GM19463 (cell line): Measurements from ENCODE around the gene PACS2.

Experiments
- ATAC-seq: cut with Tn5 transposase; IDR thresholded peaks from one replicate; pipeline ENCODE4 v1.9.1; 2021; ENCODE audit warnings: mild to moderate bottlenecking, moderate library complexity; ENCODE audit not compliant: unreplicated experiment

Gene PACS2

DNA sequence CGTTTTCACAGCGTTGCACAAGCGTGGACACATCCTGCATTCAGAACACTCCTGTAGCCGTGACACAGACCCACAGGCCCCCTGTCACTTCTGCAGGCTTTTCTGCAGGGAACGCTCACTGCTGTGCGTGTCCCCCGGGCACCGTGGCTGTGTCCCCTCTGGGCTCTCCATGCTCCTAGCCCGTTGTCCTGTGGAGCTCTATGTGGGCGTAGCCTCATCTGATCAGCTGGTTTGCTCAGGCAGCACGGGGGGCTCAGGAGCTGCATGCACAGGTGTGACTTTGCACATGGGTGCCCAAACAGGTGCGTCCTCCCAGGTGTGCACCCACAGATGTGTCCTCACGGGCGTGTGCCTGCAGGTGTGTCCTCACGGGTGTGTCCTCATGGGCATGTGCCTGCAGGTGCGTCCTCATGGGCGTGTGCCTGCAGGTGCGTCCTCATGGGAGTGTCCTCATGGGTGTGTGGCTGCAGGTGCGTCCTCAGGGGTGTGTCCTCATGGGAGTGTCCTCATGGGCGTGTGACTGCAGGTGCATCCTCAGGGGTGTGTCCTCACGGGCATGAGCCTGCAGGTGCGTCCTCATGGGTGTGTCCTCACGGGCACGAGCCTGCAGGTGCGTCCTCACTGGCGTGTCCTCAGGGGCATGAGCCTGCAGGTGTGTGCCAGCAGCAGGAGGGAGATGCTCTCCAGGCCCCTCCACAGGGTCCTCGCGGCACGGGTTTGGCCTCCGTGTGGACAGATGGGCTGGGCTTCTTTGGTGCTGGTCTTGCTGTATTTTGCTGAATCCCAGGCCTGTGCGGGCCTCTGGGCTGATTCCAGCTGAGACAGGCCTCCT lies 122.6 kb downstream of the PACS2 start:
- no peak for ATAC-seq

DNA sequence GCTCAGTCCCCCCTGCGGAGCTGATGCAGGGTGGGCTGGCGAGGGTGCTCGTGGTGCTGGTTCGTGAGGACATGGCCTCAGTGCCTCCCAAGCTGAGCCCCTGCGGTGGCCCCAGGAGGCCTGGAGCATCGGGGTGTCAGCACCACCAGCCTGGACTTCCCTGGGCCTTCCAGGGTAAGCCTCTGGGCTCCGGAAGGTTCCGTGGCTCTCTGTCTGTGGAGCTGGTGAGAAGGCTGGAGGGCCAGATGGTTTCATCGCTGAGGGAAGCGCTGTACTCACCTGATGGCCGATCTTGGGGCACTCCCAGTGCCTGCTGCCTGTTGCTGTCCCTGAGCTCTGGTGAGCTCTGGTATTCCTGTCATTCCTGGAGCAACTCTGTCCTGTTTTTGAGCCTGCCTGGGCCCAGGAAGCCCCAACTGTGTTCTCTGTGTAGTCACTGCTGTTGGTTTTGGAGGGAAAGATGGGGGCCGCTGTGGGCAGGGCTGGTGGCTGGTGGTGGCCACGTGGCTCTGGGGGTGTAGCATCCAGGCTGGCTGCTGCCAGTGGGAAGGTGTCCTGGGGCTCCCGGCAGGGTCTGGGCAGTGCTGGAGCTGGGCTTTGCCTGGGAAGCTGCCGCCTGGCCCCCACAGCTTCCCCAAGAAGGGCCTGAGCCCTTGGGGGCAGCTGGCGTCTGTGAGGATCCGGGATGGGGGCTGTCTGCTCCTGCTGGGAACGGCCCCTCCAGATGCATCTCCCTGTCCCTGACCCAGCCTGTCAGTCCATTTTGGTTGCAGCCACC lies 123.4 kb downstream of the PACS2 start:
- no peak for ATAC-seq

DNA sequence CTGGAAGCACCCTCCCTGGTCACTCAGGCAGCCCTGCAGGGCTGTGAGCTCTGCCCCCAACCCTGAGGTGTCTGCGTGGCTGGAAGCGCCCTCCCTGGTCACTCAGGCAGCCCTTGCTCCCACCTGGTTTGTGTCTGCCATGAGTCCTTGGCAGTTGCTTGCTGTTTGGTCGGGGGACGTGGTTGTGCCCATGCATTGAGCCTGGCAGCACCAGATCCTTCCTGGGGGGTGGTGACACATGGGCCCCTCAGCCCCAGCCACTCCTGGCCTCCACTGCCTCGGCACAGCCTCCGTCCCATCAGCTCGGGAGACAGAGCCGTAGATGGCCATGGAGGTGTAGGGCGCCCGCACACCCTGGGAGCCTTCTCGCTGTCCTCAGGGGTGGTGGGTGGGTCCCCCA lies 124.6 kb downstream of the PACS2 start:
- no peak for ATAC-seq

DNA sequence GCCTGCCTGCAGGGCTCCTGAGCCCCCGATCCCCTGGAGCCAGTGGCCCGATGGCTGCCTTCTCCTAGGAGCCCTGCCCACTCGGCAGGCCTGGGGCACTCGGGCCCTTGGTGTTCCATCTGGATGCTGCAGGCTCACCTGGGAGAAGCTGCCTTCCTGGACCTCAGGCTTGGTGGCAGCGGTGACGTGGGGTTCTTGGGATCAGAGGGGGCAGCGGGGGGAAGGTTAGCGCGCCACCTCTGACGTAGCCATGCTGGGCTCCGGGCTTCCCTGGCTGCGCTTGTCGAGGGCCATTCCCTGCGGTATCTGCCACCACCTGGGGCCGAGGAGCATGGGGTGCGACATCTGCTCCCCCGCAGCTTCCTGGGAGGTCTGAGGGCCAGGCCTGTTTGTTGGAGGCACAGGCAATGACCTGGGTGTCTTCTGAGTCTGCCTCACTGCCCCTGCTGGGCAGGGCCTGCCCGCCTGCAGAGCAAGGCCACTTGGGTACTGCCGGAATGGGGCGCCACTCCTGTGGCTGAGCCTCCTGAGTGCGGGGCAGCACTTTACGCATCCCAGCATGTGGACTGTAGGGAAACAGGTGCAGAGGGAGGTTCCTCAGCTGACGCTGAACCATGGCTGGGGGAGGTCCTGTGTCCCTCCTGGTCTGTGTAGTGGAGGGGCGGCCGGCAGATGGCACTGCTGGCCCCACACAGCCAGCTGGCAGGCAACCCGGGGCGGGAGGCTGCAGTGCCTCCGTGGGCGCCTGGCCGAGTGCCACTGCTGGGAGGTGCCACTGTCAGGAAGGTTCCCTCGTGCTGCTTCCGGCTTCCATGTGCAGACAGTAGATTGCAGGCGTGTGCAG lies 125.4 kb downstream of the PACS2 start:
- ATAC-seq = no peak

DNA sequence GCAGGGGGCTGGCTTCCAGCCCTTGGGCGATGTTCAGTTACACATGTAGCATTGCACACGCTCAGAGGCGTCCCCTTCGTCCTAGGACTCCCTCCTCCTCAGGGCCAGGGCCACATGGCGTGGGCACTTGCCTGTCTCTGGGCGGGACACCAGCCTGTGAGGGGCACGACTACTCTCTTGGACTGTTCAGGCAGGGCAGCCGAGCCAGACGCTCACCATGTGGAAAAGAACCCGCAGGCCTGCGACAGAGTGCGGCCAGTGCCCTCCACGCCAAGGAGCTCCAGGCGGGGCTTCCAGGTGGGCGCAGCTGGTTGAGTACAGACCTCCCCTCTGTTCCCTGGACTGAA lies 126.0 kb downstream of the PACS2 start:
- ATAC-seq = no peak

DNA sequence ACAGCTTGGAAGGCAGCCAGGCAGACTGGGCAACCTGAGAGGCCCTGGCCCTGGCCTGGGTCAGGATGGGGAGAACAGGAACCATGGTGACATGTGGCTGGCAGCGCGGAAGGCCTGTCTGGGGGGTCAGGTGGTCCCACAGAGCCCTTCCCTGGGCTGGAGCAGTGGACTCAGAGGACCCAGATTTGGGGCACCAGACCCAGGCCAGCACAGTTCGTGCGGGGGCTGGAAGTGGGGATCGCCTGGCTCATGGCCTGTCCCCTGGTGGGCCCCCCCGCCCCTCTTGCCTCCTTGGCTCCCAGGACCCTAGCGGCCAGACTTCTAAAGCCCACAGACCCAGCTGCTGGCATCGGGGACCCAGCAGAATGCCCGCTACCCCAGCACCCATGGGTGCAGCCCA lies 126.4 kb downstream of the PACS2 start:
- ATAC-seq = no peak

DNA sequence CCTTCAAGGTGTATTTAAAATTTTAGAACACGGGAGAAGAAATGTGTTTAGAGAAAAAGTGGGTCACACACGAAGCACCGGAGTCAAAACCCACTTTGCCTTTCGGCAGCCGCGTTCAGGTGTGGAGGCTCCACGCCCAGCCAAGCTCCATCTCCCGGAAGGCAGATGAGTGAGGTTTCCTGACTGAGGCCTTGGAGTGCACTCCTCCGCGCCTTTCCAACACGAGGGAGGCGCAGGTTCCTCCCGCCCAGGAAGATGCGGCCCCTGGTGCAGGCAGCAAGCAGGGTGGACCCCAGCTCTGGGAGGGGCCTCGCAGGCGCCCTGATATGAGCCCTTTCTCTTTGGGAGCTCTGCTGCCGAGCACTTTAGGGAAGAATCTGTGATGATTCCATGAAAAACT lies 127.6 kb downstream of the PACS2 start:
- ATAC-seq = no peak

DNA sequence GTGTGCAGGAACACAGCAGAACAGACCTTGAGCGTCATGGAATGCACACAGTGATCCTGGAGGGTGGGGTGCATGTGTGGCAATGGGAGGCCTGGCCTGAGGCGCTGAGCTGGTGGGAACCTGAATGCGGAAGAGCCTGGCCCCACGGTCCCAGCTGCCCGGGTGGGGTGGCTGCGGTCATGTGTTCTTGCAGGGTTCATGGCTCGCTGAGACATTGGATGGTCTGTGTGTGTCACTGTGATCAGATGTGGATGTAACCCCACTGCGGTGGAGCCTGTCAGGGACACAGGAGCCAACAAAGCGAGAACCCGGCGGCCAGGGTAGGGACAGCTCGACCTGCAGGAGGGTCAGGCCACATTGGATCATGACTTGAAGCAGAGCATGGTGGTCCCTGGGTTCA lies 128.3 kb downstream of the PACS2 start:
- no peak for ATAC-seq

DNA sequence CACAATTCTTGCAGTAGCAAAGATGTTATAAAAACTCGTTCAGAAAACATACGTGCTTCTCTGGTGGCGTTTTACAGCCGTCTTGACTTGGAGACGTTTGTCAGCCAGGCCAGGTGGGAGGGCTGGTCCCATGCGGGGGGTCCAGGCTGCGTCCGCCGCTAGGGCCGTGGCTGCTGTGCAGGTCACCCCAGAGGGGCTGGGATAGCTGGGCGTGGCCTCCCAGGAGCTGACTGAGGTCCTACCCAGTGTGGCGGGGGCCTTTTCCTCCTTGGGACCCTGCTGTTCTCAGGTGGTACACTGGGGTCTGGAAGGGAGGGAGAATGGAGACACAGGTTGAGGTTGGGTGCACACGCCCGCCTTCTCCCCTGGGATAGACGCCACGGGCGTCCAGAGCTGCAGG lies 130.3 kb downstream of the PACS2 start:
- ATAC-seq = no peak

DNA sequence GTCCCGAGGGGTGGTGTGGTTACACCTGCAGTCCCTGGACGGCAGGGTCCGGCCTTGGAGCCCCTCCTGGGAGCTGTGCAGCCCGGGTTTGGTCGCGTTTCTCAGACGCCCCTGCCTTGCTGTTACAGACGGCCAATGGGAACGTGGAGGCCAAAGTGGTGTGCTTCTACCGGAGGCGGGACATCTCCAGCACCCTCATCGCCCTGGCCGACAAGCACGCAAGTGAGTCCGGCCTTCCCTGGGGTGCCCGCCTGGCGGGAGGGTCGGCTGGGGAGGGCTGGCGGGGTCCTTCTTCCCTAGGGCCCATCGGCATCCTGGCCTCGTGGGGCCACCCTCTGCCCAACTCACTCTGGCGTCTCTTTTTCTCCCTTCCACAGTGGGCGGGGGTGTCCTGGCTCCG lies 130.7 kb downstream of the PACS2 start:
- ATAC-seq = no peak

DNA sequence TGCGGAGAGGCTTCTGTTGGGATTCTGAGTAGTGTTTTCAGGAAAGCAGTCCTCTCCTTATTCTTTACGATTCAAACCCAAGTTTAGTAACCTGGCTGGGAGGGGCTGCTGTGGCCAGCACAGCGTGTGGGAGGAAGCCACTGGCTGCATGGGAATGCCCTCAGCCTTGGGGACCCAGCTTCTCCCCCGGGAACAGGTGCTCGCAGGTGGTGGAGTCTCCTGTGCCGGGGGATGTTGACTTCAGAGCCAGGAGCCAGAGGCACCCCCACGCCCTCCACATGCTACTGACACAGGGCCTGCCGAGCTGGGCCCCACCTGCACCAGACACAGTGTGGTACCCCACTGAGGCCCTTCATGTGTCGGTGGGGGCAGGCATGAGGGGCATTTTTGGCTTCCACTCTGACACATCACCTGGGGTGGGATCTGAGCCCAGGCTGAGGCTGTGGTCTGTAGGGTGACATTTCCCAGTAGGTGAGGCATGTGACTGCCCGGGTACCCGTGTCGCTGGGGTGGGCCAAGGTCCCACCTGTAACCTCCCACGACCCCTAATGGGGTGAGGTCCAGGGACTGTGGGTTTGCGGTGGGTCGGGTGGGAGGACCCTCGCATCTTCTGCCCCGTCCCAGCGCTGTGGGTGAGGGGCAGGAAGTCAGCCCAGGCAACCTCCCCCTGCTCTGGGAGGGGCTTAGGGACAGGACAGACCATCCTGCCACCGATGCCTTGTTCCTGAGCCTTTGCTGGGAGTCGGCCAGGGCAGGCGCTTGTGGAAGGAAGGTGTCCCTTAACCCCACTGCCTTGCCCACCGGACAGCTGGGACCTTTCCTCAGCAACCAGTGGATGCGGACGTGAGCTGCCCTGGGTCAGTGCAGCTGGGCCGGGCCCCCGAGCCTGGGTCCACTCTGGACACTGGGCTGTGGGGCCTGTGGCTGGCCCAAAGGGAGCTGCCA lies 131.6 kb downstream of the PACS2 start:
- no peak for ATAC-seq

DNA sequence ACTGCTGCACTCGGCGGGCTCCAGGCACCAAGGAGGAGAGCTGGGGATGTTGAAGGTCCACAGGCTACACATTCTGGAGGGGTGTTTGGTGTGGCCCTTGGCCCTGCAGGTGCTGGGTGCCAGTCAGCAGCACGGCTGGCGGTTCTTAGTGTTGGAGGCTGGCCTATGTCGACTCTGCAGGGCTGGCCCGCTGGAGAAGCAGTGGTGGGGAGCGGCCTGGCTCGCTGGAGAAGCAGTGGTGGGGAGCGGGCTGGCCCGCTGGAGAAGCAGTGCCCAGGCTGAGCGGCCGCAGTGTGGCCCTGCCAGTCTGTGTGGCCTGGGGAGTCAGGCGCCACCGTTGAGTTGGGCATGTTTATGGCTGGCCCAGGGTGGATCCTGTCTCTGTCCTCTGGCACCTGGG lies 132.4 kb downstream of the PACS2 start:
- no peak for ATAC-seq
